ENCODE results near the gene ZFYVE19.

DNA sequence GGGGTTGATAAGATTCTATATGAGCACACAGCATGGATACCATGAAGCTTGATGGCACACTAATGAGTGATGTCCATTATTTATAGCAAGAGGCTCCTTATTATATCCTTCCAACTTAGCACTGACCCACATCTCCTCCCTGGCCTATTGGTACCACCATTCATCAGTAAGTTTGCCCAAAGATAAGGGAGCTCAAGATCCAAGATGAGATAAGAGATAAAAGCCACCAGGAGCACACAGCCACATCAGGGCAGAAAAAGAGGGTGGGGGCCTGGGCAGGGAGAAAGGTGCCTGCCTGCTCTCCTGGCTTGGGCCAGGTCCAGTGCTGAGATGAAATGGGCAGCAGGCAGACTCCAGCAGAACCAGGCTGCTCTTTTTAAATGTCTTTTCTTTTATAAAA is 26.0 kb downstream of the ZFYVE19 start:
- TF ChIP-seq POLR2A (IDR thresholded peaks at IDR 0.05) = no peak
- TF ChIP-seq, protein P1, sequence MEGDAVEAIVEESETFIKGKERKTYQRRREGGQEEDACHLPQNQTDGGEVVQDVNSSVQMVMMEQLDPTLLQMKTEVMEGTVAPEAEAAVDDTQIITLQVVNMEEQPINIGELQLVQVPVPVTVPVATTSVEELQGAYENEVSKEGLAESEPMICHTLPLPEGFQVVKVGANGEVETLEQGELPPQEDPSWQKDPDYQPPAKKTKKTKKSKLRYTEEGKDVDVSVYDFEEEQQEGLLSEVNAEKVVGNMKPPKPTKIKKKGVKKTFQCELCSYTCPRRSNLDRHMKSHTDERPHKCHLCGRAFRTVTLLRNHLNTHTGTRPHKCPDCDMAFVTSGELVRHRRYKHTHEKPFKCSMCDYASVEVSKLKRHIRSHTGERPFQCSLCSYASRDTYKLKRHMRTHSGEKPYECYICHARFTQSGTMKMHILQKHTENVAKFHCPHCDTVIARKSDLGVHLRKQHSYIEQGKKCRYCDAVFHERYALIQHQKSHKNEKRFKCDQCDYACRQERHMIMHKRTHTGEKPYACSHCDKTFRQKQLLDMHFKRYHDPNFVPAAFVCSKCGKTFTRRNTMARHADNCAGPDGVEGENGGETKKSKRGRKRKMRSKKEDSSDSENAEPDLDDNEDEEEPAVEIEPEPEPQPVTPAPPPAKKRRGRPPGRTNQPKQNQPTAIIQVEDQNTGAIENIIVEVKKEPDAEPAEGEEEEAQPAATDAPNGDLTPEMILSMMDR (IDR thresholded peaks at IDR 0.05) = no peak
